Measurements from ENCODE around the gene TFF2. TPM values are rescaled to one million over a fixed set of nuclear protein-coding genes. Genes with fewer than 3 reads are reported as not detected.

Gene TFF2
- polyA plus RNA-seq, 5 donors = not detected

GRCh38 chr21:42366292-42367010 lies 15.7 kb upstream of the TFF2 start, which contains the start of gene TFF1:
TSS of gene TFF1 (minus strand) at chr21:42366535. CDS start at chr21:42366495, 40 bp downstream.
- DNase-seq = no peak

- no peak for DNase-seq
Observed at GRCh38 chr21:42365770-42366169, 15.0 kb upstream of the TFF2 start.

DNA sequence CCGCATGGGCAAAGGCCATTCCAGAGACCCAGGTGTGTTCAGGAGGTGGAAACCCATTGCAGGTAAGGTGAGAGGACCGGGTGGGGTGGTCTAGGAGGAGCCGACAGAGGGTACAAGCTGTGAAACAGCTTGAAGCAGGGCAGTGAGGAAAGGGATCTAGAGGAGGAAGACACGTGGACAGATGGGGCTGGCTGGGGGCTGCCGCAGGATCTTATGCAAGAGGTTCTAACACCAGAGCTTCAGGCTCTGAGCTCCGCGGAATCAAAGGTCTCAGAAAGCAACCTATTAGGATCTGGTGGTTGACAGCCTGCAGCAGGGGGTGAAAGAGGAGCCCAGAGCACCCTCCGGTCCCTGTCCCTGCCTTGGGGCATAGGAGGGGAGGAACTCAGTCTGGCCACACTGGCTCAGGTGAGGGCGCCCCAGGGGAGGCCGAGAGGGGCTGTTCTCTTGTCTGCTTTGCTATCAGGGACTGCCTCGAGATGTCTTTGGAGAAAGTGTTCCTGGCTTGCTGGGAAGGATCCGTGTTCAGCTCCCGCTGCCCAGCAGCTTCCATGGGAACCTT lies 13.6 kb upstream of the TFF2 start:
- DNase-seq = no peak

- DNase-seq = no peak
Observed at GRCh38 chr21:42363312-42363711, 12.5 kb upstream of the TFF2 start.

GRCh38 chr21:42362700-42363099 lies 11.9 kb upstream of the TFF2 start:
- DNase-seq = no peak

GRCh38 chr21:42362198-42362597 lies 11.4 kb upstream of the TFF2 start:
- no peak for DNase-seq

- no peak for DNase-seq
Observed at GRCh38 chr21:42361286-42361685, 10.5 kb upstream of the TFF2 start.

- DNase-seq = no peak
Observed at GRCh38 chr21:42360317-42360716, 9.5 kb upstream of the TFF2 start.

DNA sequence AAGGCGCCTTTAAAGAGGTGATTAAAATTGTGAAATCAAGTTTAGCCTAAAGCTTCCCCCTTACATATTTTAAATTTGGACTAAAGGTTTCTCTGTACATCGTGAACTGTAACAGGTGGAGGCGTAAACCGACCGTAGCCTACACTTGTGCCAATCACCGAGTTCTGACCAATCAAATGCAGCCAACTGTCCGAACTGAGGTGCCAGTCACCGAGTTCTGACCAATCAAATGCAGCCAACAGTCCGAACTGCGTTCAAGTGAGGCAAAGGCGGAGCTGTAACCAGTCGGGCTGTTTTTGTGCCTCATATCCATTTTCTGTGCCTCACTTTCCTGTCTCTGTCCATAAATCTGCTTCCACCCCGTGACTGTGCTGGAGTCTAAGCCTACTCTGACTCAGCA lies 8.1 kb upstream of the TFF2 start:
- no peak for DNase-seq

- no peak for DNase-seq
Observed at GRCh38 chr21:42358261-42358660, 7.5 kb upstream of the TFF2 start.

DNA sequence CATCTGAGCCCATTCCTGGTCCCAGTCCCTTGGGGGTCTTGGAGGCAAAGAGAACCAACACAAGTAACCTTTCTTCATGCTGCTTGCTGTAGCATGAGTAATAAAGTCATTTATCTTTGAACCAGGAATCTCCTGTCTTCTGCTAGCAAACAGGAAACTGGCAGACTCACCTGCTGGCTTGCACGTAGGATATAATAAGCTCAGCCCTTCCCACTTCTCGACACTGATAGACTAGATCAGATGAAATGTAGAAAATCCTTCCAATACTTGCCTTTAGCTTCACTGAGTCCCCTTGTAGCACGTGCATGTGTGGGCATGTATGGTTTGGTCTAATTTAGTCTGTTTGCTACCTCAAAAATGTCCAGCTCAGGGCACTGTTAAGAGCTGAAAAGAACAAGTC lies 6.5 kb upstream of the TFF2 start:
- DNase-seq = no peak

GRCh38 chr21:42356650-42357049 lies 5.9 kb upstream of the TFF2 start:
- DNase-seq = no peak

GRCh38 chr21:42356046-42356445 lies 5.3 kb upstream of the TFF2 start:
- DNase-seq = no peak

DNA sequence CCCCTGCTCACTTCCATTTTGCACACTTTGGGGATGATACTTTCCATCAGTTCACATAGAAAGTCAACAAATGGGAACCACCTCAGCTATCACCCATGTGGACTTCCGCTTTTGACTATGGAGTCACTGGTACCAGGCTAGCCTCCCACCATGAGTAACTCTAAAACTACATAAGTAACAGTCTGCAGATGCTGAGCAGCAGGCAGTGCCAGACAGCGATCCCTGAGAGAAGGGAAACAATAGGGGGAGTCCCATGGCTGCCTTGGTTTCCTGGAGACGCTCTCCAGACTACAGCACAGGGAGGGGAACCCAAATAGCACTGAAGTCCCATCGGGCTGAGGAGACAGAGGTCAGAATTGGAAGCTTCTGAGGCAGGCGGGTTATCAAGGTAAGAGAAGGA lies 2.8 kb upstream of the TFF2 start:
- DNase-seq = no peak

DNA sequence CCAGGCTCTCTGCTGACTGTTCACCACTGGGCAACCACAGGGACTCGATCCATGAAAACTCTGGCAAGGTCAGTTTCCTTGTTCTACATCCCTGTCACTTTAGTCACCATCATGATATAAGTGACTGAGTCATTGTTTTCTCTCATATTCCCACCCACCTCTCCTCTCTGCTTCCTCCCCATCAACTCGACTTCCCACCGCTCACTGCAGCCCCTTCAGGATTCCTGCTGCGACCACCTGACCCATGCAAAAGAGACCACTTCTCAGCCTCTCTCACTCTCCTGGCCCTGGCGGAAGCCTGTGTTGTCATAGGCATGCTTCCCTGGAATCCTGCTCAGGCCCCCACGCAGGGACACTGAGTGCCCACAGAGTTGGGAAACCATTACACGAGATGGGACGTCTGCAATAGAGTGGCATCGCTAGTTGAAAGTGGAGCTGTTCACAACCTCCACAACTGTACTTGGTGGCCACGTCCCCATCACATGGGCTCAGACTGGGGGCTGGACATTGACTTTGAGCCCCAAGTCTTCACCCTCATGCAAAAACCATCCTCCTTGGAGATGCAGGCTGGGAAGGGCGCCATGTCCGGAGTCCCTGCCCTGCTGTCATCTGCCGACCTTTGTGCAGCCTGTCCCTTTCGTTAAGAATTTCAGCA lies 1.8 kb upstream of the TFF2 start:
- DNase-seq = no peak

GRCh38 chr21:42351626-42352440 lies 1.0 kb upstream of the TFF2 start:
- DNase-seq = no peak

DNA sequence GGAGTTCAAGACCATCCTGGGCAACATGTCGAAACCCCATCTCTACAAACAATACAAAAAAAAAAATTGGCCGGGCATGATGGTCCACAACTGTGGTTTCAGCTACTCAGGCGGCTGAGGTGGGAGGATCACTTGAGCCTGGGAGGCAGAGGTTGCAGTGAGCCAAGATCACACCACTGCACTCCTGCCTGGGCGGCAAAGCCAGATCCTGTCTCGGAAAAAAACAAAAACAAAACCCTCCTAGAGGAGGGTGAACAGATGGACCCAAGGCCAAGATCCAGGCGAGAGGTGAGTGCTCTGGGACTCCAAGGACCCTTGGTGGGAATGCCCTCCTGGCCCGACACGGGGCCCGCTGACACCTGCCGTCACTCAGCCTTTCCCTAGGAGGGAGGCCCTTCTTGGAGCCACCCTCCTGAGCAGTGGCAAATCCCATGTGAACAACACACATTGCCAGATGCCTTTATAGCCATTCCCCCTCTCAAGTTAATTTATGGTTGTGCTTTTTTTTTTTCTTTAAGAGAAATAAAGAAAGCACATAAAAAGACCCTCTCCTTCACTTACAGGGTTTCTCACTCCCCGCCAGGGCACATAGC lies 380 bp downstream of the TFF2 start:
- no peak for DNase-seq

GRCh38 chr21:42349420-42350317 lies 1.1 kb downstream of the TFF2 start:
- no peak for DNase-seq

GRCh38 chr21:42348762-42349161 lies 2.0 kb downstream of the TFF2 start:
- no peak for DNase-seq

DNA sequence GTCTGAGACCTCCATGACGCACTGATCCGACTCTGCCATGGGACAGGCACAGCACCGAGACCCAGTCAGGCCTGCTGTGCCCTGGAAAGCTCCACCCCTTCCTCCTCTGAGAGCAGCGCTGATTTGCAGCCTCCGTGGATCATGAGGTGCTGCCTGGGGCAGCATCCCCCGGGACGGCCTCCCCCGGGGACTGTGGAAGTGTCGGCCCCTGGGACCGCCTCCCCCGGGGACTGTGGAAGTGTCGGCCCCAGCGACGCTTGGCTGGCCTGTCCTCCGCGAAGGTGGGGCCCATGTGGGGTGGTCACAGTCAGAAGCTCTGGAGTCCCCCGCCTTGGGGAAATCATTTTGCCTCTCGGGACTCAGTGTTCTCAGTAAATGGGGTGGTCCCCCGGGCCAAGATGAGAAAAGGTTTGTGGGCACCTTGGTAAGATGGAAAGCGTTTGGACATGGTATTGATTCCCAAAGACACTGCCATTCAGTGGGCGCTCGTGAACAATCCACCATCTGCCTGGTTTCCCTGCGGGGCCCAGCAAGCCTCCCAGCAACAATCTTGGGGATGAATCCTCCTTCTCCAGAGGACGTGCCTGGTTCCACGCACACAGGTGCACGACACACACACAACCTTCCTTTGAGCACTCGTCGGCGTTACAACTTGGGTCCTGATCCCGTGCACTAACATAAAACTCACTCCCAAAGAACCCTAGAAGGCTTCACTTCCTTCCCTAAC lies 3.0 kb downstream of the TFF2 start:
- no peak for DNase-seq

Data from right lung (tissue), 5 donors.